GM23338 (cell line): ENCODE measurements around the gene BMF. TPM values are rescaled to one million over a fixed set of nuclear protein-coding genes. Genes with fewer than 3 reads are reported as not detected.

Experiments
- ATAC-seq: fragments of 200-7000 bp; cut with Tn5 transposase; 3 replicates; pipeline ENCODE4 v1.9.1; 2020
- DNase-seq: peaks from one replicate; pipeline ENCODE4 v3.0.0-alpha.2; 2015; ENCODE audit warnings: low spot score
- H2AFZ ChIP-seq: fragments of 200-600 bp; sonication (generic); 2 replicates; pipeline ENCODE4 v1.8.0; 2016; ENCODE audit warnings: antibody characterized with exemption, mild to moderate bottlenecking, moderate library complexity
- H3F3A ChIP-seq: fragments of 200-600 bp; sonication (generic); replicated peaks from 2 replicates; pipeline ENCODE4 v1.8.0; 2017; ENCODE audit warnings: antibody characterized with exemption, mixed run types, low read depth
- H3K27ac ChIP-seq: fragments of 200-600 bp; sonication (generic); 2 replicates; pipeline ENCODE4 v1.6.1; 2016; ENCODE audit warnings: low read depth
- H3K27me3 ChIP-seq: fragments of 200-600 bp; sonication (generic); 2 replicates; pipeline ENCODE4 v1.8.0; 2016; ENCODE audit warnings: mild to moderate bottlenecking, mixed run types, moderate library complexity; ENCODE audit not compliant: insufficient read depth
- H3K36me3 ChIP-seq: fragments of 200-600 bp; sonication (generic); 2 replicates; pipeline ENCODE4 v1.8.0; 2016; ENCODE audit warnings: mild to moderate bottlenecking; ENCODE audit not compliant: insufficient read depth
- H3K4me1 ChIP-seq: fragments of 200-600 bp; sonication (generic); 2 replicates; pipeline ENCODE4 v1.8.0; 2016; ENCODE audit warnings: mild to moderate bottlenecking, moderate library complexity; ENCODE audit not compliant: insufficient read depth
- H3K4me2 ChIP-seq: fragments of 200-600 bp; sonication (generic); 2 replicates; pipeline ENCODE4 v1.7.1; 2017; ENCODE audit warnings: mixed run types
- H3K4me3 ChIP-seq: fragments of 200-600 bp; sonication (generic); 2 replicates; pipeline ENCODE4 v1.6.1; 2016; ENCODE audit warnings: mixed run types
- H3K79me2 ChIP-seq: fragments of 200-600 bp; sonication (generic); replicated peaks from 2 replicates; pipeline ENCODE4 v1.8.0; 2017; ENCODE audit warnings: mild to moderate bottlenecking; ENCODE audit not compliant: insufficient read depth
- H3K9me2 ChIP-seq: fragments of 200-600 bp; sonication (generic); 2 replicates; pipeline ENCODE4 v1.8.0; 2017; ENCODE audit not compliant: insufficient read depth
- H4K20me1 ChIP-seq: fragments of 200-600 bp; sonication (generic); replicated peaks from 2 replicates; pipeline ENCODE4 v1.8.0; 2017; ENCODE audit warnings: mild to moderate bottlenecking; ENCODE audit not compliant: insufficient read depth
- H3K27ac Mint-ChIP-seq: 2 replicates; pipeline ENCODE4 v1.8.0; 2020; ENCODE audit warnings: inconsistent platforms, mild to moderate bottlenecking, moderate library complexity, mixed read lengths
- H3K27me3 Mint-ChIP-seq: 3 replicates; pipeline ENCODE4 v1.8.0; 2022; ENCODE audit warnings: low read depth, mild to moderate bottlenecking, moderate library complexity, mixed read lengths, inconsistent platforms; ENCODE audit not compliant: insufficient read depth, poor library complexity
- H3K36me3 Mint-ChIP-seq: 3 replicates; pipeline ENCODE4 v1.8.0; 2021; ENCODE audit warnings: low read depth, mild to moderate bottlenecking, inconsistent platforms, moderate library complexity, mixed read lengths
- H3K4me1 Mint-ChIP-seq: 3 replicates; pipeline ENCODE4 v1.8.0; 2020; ENCODE audit warnings: mild to moderate bottlenecking, inconsistent platforms, mixed read lengths
- H3K4me3 Mint-ChIP-seq: 3 replicates; pipeline ENCODE4 v1.8.0; 2021; ENCODE audit warnings: moderate library complexity, mild to moderate bottlenecking, inconsistent platforms, mixed read lengths
- H3K9me3 Mint-ChIP-seq: 3 replicates; pipeline ENCODE4 v1.8.0; 2020; ENCODE audit warnings: moderate library complexity, mild to moderate bottlenecking, inconsistent platforms, mixed read lengths
- CREB1 ChIP-seq: fragments of 250-450 bp; sonication (Bioruptor Pico); IDR thresholded peaks from 2 replicates; pipeline ENCODE4 v1.5.0; 2020; ENCODE audit warnings: low read depth, mild to moderate bottlenecking, moderate library complexity
- EZH2 ChIP-seq: fragments of 200-600 bp; sonication (generic); IDR thresholded peaks from one replicate; pipeline ENCODE4 v1.8.0; 2017; ENCODE audit warnings: antibody characterized with exemption, mild to moderate bottlenecking, low read depth; ENCODE audit not compliant: unreplicated experiment
- EZH2phosphoT487 ChIP-seq: fragments of 200-600 bp; sonication (generic); IDR thresholded peaks from one replicate; pipeline ENCODE4 v1.8.1; 2018; ENCODE audit warnings: antibody characterized with exemption; ENCODE audit not compliant: unreplicated experiment
- JUNB ChIP-seq: IDR thresholded peaks from one replicate; pipeline ENCODE4 v1.6.1; 2016; ENCODE audit warnings: antibody characterized with exemption; ENCODE audit not compliant: unreplicated experiment
- NANOG ChIP-seq: IDR thresholded peaks from 2 replicates; pipeline ENCODE4 v1.6.1; 2016; ENCODE audit warnings: antibody characterized with exemption, borderline replicate concordance
- POLR2AphosphoS5 ChIP-seq: IDR thresholded peaks from 2 replicates; pipeline ENCODE4 v1.6.1; 2016; ENCODE audit warnings: antibody characterized with exemption, low read depth
- STAT1 ChIP-seq: IDR thresholded peaks from one replicate; pipeline ENCODE4 v1.6.1; 2016; ENCODE audit warnings: antibody characterized with exemption; ENCODE audit not compliant: unreplicated experiment
- ZNF114 ChIP-seq: fragments of 250-450 bp; sonication (Bioruptor Pico); IDR thresholded peaks from 2 replicates; pipeline ENCODE4 v1.5.0; 2020; ENCODE audit warnings: mild to moderate bottlenecking, moderate library complexity
- ZNF331 ChIP-seq: fragments of 250-450 bp; sonication (Bioruptor Pico); IDR thresholded peaks from 2 replicates; pipeline ENCODE4 v1.5.0; 2020; ENCODE audit warnings: low read depth, mild to moderate bottlenecking, moderate library complexity
- polyA plus RNA-seq: library from polyadenylated mRNA; unstranded; fragments of >200 nt; fragmentation: Nextera tagmentation; extraction: Ambion mirVana; gene quantifications from 2 replicates; pipeline ENCODE4 v1.2.1, GENCODE V29; 2016
- total RNA-seq: library from RNA; depleted of rRNA; stranded (reverse); fragments of >200 nt; shearing (Covaris generic); gene quantifications from 2 replicates; pipeline ENCODE4 v1.2.3, GENCODE V29; 2014
- TF ChIP-seq, protein P1 (sequence below): IDR thresholded peaks from one replicate; pipeline ENCODE4 v1.6.1; 2018; ENCODE audit warnings: antibody characterized with exemption; ENCODE audit not compliant: unreplicated experiment
- TF ChIP-seq, protein P2 (sequence below): fragments of 250-450 bp; sonication (Bioruptor Pico); IDR thresholded peaks from 2 replicates; pipeline ENCODE4 v1.5.0; 2020; ENCODE audit warnings: mild to moderate bottlenecking, moderate library complexity
- TF ChIP-seq, protein P3 (sequence below), 2 experiments: fragments of 200-600 bp in 1 of 2; sonication (generic) in 1 of 2; conservative IDR thresholded peaks; 2 replicates each; pipeline versions ENCODE4 v1.5.1 to v1.6.1; 2016 to 2017; ENCODE audit warnings: antibody characterized with exemption in 2 of 2, low read depth in 2 of 2, mild to moderate bottlenecking in 2 of 2, moderate library complexity in 1 of 2
- TF ChIP-seq, protein P4 (sequence below): IDR thresholded peaks from 2 replicates; pipeline ENCODE4 v1.6.1; 2016; ENCODE audit warnings: antibody characterized with exemption

Gene BMF
- total and polyA plus RNA-seq, 2 experiments from 2014 or later = 2.0 to 20.3 TPM

DNA sequence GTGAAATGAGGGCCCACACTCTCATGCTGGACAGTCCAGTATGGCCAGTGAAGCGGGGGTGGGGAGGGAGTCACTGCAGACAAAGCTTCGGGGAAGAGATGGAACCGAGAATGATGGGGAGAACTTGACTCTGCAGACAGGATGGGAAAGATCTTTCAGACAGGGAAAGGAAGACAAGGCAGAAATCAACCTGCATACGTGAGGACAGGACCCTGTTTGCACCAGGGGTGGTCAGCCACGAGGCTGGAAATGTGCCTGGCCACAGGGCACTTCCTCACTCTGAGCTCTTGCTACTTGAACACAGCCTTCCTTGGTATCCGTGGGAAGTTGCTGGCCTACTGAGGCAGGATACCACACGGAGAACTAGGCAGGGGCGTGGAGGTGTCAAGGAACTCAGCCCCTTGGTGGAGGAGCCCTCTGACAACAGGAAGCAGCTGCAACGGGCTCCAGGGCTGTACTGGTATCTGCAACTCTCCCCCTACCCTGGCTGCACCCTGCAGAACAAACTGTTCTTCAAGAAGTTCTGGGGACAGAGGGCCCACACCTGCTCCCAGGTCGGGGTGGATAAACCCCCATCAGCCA is 60.4 kb downstream of the BMF start:
- no peak for ATAC-seq
- H3K36me3 Mint-ChIP-seq = no peaks in the 10 kb centered on the region; the same call in 2 of the 3 replicates
- TF ChIP-seq EZH2 = no peak
- no peak for TF ChIP-seq JUNB
- TF ChIP-seq ZNF331 (CRISPR knock-in tag) = no peak
- TF ChIP-seq STAT1 = no peak
- TF ChIP-seq ZNF114 (CRISPR knock-in tag) = no peak
- no peak for TF ChIP-seq POLR2AphosphoS5
- TF ChIP-seq, protein P1, sequence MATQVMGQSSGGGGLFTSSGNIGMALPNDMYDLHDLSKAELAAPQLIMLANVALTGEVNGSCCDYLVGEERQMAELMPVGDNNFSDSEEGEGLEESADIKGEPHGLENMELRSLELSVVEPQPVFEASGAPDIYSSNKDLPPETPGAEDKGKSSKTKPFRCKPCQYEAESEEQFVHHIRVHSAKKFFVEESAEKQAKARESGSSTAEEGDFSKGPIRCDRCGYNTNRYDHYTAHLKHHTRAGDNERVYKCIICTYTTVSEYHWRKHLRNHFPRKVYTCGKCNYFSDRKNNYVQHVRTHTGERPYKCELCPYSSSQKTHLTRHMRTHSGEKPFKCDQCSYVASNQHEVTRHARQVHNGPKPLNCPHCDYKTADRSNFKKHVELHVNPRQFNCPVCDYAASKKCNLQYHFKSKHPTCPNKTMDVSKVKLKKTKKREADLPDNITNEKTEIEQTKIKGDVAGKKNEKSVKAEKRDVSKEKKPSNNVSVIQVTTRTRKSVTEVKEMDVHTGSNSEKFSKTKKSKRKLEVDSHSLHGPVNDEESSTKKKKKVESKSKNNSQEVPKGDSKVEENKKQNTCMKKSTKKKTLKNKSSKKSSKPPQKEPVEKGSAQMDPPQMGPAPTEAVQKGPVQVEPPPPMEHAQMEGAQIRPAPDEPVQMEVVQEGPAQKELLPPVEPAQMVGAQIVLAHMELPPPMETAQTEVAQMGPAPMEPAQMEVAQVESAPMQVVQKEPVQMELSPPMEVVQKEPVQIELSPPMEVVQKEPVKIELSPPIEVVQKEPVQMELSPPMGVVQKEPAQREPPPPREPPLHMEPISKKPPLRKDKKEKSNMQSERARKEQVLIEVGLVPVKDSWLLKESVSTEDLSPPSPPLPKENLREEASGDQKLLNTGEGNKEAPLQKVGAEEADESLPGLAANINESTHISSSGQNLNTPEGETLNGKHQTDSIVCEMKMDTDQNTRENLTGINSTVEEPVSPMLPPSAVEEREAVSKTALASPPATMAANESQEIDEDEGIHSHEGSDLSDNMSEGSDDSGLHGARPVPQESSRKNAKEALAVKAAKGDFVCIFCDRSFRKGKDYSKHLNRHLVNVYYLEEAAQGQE = no peak
- TF ChIP-seq, protein P2, sequence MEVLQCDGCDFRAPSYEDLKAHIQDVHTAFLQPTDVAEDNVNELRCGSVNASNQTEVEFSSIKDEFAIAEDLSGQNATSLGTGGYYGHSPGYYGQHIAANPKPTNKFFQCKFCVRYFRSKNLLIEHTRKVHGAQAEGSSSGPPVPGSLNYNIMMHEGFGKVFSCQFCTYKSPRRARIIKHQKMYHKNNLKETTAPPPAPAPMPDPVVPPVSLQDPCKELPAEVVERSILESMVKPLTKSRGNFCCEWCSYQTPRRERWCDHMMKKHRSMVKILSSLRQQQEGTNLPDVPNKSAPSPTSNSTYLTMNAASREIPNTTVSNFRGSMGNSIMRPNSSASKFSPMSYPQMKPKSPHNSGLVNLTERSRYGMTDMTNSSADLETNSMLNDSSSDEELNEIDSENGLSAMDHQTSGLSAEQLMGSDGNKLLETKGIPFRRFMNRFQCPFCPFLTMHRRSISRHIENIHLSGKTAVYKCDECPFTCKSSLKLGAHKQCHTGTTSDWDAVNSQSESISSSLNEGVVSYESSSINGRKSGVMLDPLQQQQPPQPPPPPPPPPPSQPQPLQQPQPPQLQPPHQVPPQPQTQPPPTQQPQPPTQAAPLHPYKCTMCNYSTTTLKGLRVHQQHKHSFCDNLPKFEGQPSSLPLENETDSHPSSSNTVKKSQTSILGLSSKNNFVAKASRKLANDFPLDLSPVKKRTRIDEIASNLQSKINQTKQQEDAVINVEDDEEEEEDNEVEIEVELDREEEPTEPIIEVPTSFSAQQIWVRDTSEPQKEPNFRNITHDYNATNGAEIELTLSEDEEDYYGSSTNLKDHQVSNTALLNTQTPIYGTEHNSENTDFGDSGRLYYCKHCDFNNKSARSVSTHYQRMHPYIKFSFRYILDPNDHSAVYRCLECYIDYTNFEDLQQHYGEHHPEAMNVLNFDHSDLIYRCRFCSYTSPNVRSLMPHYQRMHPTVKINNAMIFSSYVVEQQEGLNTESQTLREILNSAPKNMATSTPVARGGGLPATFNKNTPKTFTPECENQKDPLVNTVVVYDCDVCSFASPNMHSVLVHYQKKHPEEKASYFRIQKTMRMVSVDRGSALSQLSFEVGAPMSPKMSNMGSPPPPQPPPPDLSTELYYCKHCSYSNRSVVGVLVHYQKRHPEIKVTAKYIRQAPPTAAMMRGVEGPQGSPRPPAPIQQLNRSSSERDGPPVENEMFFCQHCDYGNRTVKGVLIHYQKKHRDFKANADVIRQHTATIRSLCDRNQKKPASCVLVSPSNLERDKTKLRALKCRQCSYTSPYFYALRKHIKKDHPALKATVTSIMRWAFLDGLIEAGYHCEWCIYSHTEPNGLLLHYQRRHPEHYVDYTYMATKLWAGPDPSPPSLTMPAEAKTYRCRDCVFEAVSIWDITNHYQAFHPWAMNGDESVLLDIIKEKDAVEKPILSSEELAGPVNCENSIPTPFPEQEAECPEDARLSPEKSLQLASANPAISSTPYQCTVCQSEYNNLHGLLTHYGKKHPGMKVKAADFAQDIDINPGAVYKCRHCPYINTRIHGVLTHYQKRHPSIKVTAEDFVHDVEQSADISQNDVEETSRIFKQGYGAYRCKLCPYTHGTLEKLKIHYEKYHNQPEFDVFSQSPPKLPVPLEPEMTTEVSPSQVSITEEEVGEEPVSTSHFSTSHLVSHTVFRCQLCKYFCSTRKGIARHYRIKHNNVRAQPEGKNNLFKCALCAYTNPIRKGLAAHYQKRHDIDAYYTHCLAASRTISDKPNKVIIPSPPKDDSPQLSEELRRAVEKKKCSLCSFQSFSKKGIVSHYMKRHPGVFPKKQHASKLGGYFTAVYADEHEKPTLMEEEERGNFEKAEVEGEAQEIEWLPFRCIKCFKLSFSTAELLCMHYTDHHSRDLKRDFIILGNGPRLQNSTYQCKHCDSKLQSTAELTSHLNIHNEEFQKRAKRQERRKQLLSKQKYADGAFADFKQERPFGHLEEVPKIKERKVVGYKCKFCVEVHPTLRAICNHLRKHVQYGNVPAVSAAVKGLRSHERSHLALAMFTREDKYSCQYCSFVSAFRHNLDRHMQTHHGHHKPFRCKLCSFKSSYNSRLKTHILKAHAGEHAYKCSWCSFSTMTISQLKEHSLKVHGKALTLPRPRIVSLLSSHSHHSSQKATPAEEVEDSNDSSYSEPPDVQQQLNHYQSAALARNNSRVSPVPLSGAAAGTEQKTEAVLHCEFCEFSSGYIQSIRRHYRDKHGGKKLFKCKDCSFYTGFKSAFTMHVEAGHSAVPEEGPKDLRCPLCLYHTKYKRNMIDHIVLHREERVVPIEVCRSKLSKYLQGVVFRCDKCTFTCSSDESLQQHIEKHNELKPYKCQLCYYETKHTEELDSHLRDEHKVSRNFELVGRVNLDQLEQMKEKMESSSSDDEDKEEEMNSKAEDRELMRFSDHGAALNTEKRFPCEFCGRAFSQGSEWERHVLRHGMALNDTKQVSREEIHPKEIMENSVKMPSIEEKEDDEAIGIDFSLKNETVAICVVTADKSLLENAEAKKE (CRISPR knock-in tag) = no peak
- TF ChIP-seq CREB1 (CRISPR knock-in tag) = no peak
- TF ChIP-seq EZH2phosphoT487 = no peak
- TF ChIP-seq NANOG = no peak
- TF ChIP-seq, protein P3, sequence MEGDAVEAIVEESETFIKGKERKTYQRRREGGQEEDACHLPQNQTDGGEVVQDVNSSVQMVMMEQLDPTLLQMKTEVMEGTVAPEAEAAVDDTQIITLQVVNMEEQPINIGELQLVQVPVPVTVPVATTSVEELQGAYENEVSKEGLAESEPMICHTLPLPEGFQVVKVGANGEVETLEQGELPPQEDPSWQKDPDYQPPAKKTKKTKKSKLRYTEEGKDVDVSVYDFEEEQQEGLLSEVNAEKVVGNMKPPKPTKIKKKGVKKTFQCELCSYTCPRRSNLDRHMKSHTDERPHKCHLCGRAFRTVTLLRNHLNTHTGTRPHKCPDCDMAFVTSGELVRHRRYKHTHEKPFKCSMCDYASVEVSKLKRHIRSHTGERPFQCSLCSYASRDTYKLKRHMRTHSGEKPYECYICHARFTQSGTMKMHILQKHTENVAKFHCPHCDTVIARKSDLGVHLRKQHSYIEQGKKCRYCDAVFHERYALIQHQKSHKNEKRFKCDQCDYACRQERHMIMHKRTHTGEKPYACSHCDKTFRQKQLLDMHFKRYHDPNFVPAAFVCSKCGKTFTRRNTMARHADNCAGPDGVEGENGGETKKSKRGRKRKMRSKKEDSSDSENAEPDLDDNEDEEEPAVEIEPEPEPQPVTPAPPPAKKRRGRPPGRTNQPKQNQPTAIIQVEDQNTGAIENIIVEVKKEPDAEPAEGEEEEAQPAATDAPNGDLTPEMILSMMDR (conservative IDR thresholded peaks at IDR 0.05; ENCODE audit: low read depth in 2 of 2) = no peak
- TF ChIP-seq, protein P4, sequence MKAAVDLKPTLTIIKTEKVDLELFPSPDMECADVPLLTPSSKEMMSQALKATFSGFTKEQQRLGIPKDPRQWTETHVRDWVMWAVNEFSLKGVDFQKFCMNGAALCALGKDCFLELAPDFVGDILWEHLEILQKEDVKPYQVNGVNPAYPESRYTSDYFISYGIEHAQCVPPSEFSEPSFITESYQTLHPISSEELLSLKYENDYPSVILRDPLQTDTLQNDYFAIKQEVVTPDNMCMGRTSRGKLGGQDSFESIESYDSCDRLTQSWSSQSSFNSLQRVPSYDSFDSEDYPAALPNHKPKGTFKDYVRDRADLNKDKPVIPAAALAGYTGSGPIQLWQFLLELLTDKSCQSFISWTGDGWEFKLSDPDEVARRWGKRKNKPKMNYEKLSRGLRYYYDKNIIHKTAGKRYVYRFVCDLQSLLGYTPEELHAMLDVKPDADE = no peak
- Histone ChIP-seq H2AFZ (no peak overlapping the region), H3K27ac (no peak overlapping the region), H3K4me1 (peaks cover 13% of the 10 kb centered on the region), H3K79me2 (no peaks in the 10 kb centered on the region), H3F3A (0 out of 2 replicates have a peak, but pooled peaks cover 6% of the 10 kb centered on the region), H3K4me2 (no peak overlapping the region), H3K9me2 (no peaks in the 10 kb centered on the region), H3K4me3 (no peak overlapping the region), H4K20me1 (no peaks in the 10 kb centered on the region), H3K27me3 (no peaks in the 10 kb centered on the region), H3K36me3 (no peaks in the 10 kb centered on the region)
- H3K4me1 Mint-ChIP-seq = peaks cover 51% of the 10 kb centered on the region
- no peaks in the 10 kb centered on the region; the same call in 2 of the 3 replicates for H3K9me3 Mint-ChIP-seq
- peaks cover 12% of the 10 kb centered on the region for H3K27me3 Mint-ChIP-seq
- no peak overlapping the region for H3K4me3 Mint-ChIP-seq
- no peak for DNase-seq
- no peak overlapping the region for H3K27ac Mint-ChIP-seq
